H1 (cell line): ENCODE measurements around the gene ANKRD40CL. TPM values are rescaled to one million over a fixed set of nuclear protein-coding genes. Genes with fewer than 3 reads are reported as not detected.

Experiments
- CTCF ChIP-seq, 3 experiments: IDR thresholded peaks; 1 replicate in 2 of 3; 2 replicates in 1 of 3; pipeline versions ENCODE4 v1.5.1 to v1.6.1; 2011; ENCODE audit warnings: low read length in 3 of 3, mild to moderate bottlenecking in 3 of 3, inconsistent platforms in 2 of 3, low read depth in 1 of 3, moderate library complexity in 1 of 3; ENCODE audit not compliant: insufficient read depth in 1 of 3; ENCODE audit errors: control extremely low read depth in 1 of 3
- GABPA ChIP-seq: IDR thresholded peaks from 2 replicates; pipeline ENCODE4 v1.6.1; 2011; ENCODE audit warnings: mild to moderate bottlenecking, low read length, moderate library complexity, borderline replicate concordance; ENCODE audit not compliant: insufficient read depth
- RFX5 ChIP-seq: IDR thresholded peaks from 2 replicates; pipeline ENCODE4 v1.6.1; 2011; ENCODE audit warnings: low read depth, low read length, improper control_type of control experiment, borderline replicate concordance
- TEAD4 ChIP-seq: IDR thresholded peaks from 2 replicates; pipeline ENCODE4 v1.6.1; 2012; ENCODE audit warnings: low read depth, low read length, inconsistent platforms, mixed read lengths
- ZNF274 ChIP-seq: IDR thresholded peaks from 2 replicates; pipeline ENCODE4 v1.7.0; 2012; ENCODE audit warnings: low read length, borderline replicate concordance; ENCODE audit errors: extremely low read depth
- polyA plus RNA-seq, 7 experiments: library from polyadenylated mRNA; depleted of rRNA in 3 of 7; stranded (reverse) in 5 of 7; unstranded in 2 of 7; fragments of >200 nt in 5 of 7; fragments of 200-250 nt in 2 of 7; gene quantifications; 1 replicate in 5 of 7; 2 replicates in 1 of 7; 4 replicates in 1 of 7; pipeline versions ENCODE4 v1.2.1 to v1.2.3, GENCODE V29; 2011 to 2013; ENCODE audit warnings: missing spikeins in 2 of 7, mixed read lengths in 2 of 7
- total RNA-seq: library from RNA; stranded (reverse); fragmentation: NEBNext Ultra II Directional; extraction: Animal tissue kit (Norgen Biotek cat#: 25700); gene quantifications from 2 replicates; pipeline ENCODE4 v1.2.1, GENCODE V29; 2021

Gene ANKRD40CL
- total and polyA plus RNA-seq, 2 of the 8 experiments (the other 6 are each of a cell fraction or from before 2014, with no cell fraction given): not detected

GRCh38 chr17:50739098-50739497 lies 28.2 kb downstream of the ANKRD40CL start (continued):
- TF ChIP-seq ZNF274 (no peak), TEAD4 (no peak), CTCF (IDR thresholded peaks at IDR 0.05; ENCODE audit: control extremely low read depth in 1 of 3, insufficient read depth in 1 of 3, low read depth in 1 of 3, low read length in 3 of 3) (no peak), RFX5 (no peak), GABPA (no peak)
